Chondrocyte (in vitro differentiated cells): Measurements from ENCODE around the gene ACSM6. TPM values are rescaled to one million over a fixed set of nuclear protein-coding genes. Genes with fewer than 3 reads are reported as not detected.

Source experiments
- DNase-seq: peaks from one replicate; pipeline ENCODE4 v3.0.0; 2021; ENCODE audit warnings: mixed read lengths, low spot score
- H3K27ac Mint-ChIP-seq: one replicate; pipeline ENCODE4 v1.8.0; 2021; ENCODE audit warnings: mild to moderate bottlenecking, moderate library complexity, mixed read lengths; ENCODE audit not compliant: unreplicated experiment
- H3K27me3 Mint-ChIP-seq: 2 replicates; pipeline ENCODE4 v1.8.0; 2021; ENCODE audit warnings: low read depth, mixed read lengths
- H3K36me3 Mint-ChIP-seq: 2 replicates; pipeline ENCODE4 v1.8.0; 2021; ENCODE audit warnings: low read depth, mixed read lengths
- H3K4me1 Mint-ChIP-seq: 2 replicates; pipeline ENCODE4 v1.8.0; 2021; ENCODE audit warnings: low read depth, mild to moderate bottlenecking, mixed read lengths
- H3K4me3 Mint-ChIP-seq: one replicate; pipeline ENCODE4 v1.8.0; 2021; ENCODE audit warnings: mild to moderate bottlenecking, moderate library complexity, mixed read lengths; ENCODE audit not compliant: unreplicated experiment
- H3K9me3 Mint-ChIP-seq: 2 replicates; pipeline ENCODE4 v1.8.0; 2021; ENCODE audit warnings: low read depth, mixed read lengths
- CTCF ChIP-seq: fragments of 200-600 bp; sonication (generic); IDR thresholded peaks from 2 replicates; pipeline ENCODE4 v1.5.0; 2021; ENCODE audit warnings: antibody characterized with exemption, mild to moderate bottlenecking, moderate library complexity
- total RNA-seq: library from RNA; stranded (reverse); gene quantifications from 3 replicates; pipeline ENCODE4 v1.2.1, GENCODE V29; 2021

The ACSM6 gene
- total RNA-seq, 1 donor from 2014 or later, result not detected

GRCh38 chr10:95172851-95173250 is 21.2 kb upstream of the ACSM6 start:
- H3K27me3 Mint-ChIP-seq, result peaks cover 4% of the 10 kb centered on the region
- H3K4me1 Mint-ChIP-seq, result no peaks in the 10 kb centered on the region
- no peak overlapping the region for H3K27ac Mint-ChIP-seq
- H3K36me3 Mint-ChIP-seq, result peaks cover 1% of the 10 kb centered on the region
- DNase-seq, result no peak
- H3K4me3 Mint-ChIP-seq, result no peak overlapping the region
- H3K9me3 Mint-ChIP-seq, result peaks cover 2% of the 10 kb centered on the region
- TF ChIP-seq CTCF, result no peak

GRCh38 chr10:95176101-95176500 is 17.9 kb upstream of the ACSM6 start:
- Mint-ChIP-seq H3K4me1 (no peaks in the 10 kb centered on the region), H3K9me3 (peaks cover 2% of the 10 kb centered on the region), H3K4me3 (no peak overlapping the region), H3K36me3 (peaks cover 1% of the 10 kb centered on the region), H3K27me3 (peaks cover 14% of the 10 kb centered on the region), H3K27ac (no peak overlapping the region)
- TF ChIP-seq CTCF, result peak; percentile 27
- no peak for DNase-seq

- no peak for DNase-seq
- Mint-ChIP-seq H3K4me3 (no peak overlapping the region), H3K27me3 (peaks cover 14% of the 10 kb centered on the region), H3K9me3 (peaks cover 2% of the 10 kb centered on the region), H3K4me1 (no peaks in the 10 kb centered on the region), H3K36me3 (peaks cover 1% of the 10 kb centered on the region), H3K27ac (no peak overlapping the region)
- no peak for TF ChIP-seq CTCF
Observed at GRCh38 chr10:95177429-95177828, 16.6 kb upstream of the ACSM6 start.

GRCh38 chr10:95178266-95178665 is 15.8 kb upstream of the ACSM6 start:
- peaks cover 4% of the 10 kb centered on the region for H3K4me1 Mint-ChIP-seq
- peaks cover 14% of the 10 kb centered on the region for H3K27me3 Mint-ChIP-seq
- no peak for TF ChIP-seq CTCF
- no peak overlapping the region for H3K27ac Mint-ChIP-seq
- DNase-seq, result no peak
- no peak overlapping the region for H3K4me3 Mint-ChIP-seq
- H3K9me3 Mint-ChIP-seq, result peaks cover 2% of the 10 kb centered on the region
- H3K36me3 Mint-ChIP-seq, result peaks cover 1% of the 10 kb centered on the region

GRCh38 chr10:95178797-95179196 is 15.2 kb upstream of the ACSM6 start:
- Mint-ChIP-seq H3K36me3 (peaks cover 1% of the 10 kb centered on the region), H3K27ac (no peak overlapping the region), H3K4me1 (peaks cover 4% of the 10 kb centered on the region), H3K27me3 (peaks cover 14% of the 10 kb centered on the region), H3K9me3 (peaks cover 2% of the 10 kb centered on the region), H3K4me3 (no peak overlapping the region)
- no peak for TF ChIP-seq CTCF
- DNase-seq, result no peak
